ENCODE measurements around the gene OR51S1.
"Not testable (repeated sequence)": the region's sequence is repeated elsewhere in the genome, so short reads cannot be mapped to it uniquely, and the experiment has no call there.

OR51S1 gene

DNA sequence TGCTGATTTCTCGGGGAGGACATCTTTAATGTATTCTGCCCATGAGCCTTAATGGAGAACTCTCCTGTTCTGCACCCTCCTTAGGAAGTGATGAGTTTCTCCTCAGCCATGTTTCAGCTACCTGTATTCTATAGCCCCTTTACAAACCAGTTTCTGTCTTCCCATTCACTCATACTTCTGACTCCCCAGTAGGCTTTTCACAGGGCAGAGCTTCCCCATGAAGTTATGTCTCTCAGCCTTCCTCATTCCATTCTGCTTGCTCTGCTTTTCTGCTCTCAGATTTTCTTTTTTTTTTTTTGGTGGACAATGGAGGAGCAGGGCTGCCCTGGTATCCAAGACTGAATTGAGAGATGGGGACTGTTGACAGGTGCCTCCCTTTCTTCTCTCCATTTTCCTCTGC lies 40.5 kb downstream of the OR51S1 start:
- in situ Hi-C loops (cut with MboI; ENCODE audit: low sequenced_read_pairs) = no loop called here

DNA sequence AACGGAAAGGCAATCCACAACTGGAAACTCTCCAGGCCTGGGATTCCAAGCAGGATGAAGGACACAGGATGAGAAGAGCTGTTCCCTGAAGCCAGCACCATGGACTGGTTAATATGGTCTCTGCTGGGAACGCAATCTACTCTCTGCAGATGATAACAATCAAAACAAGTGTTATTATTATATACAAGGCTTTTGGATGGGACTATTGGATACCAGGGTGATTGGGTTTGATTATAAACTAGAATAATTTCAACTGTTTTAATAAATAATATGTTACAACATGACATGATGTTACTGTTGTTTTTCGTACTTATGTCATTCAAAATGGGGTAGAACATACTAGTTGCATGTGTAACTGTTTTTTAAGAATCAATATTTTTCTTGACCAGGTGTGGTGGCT lies 44.7 kb downstream of the OR51S1 start, which contains the start of gene OR52R1:
Gene OR52R1, minus strand, starts transcription at position 101 of the 400 bp plus-strand sequence. Its CDS starts 0 bp downstream, at position 101.
- in situ Hi-C loops (cut with MboI; ENCODE audit: low sequenced_read_pairs) = no loop called here

DNA sequence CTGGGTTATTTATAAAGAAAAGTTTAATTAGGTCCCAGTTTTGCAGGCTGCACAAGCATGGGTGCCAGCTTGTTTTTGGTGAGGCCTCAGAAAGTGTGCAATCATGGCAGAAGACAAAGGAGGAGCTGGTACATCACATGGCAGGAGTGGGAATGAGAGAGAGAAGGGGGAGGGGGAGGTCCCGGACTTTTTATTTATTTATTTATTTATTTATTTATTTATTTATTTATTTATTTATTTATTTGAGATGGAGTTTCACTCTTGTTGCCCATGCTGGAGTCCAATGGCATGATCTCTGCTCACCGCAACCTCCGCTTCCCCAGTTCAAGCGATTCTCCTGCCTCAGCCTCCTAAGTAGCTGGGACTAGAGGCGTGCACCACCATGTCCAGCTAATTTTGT lies 47.7 kb downstream of the OR51S1 start:
- in situ Hi-C loops (cut with MboI; ENCODE audit: low sequenced_read_pairs) = not testable (repeated sequence)

DNA sequence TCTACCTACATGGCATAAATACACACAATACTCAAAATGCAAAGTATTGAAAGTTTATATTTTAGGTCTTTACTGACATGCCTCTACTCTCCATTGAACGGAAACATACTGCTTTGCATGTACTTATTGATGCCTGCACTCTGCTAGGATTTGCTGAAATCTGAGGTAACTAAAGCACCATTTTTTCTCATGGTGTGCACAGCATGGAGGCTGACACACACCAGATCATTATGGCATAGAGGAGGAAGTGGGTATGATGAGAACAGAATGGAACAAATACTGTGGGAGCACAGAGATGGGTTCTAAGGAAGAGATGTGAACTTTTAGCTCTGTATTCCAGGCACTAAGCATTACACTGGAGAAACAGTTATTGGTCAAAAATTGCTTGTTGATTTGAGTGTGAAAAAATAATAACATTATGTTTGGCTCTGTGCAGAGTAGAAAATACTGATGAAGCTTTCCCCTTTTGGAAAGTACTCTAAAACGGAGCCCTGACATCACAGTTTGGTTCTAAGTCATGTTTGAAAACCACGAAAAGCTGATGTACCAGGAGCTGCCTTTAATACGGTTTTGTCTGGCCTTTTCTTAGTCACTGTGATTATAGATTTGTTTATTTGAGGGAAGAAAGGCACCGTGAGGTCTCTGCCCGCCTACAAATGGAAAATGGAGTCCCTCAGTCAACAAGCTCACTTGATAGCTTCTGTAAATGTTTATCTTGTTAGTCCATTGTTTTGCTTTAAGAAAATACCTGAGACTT lies 50.4 kb downstream of the OR51S1 start:
- in situ Hi-C loops (cut with MboI; ENCODE audit: low sequenced_read_pairs) = no loop called here

Data from HL-60/S4 treated with retinoic acid at 250 ng/mL for 4 days and 3 days (cell line).